GM12878 (cell line): ENCODE measurements around the gene MYH9. TPM values are rescaled to one million over a fixed set of nuclear protein-coding genes. Genes with fewer than 3 reads are reported as not detected.

ENCODE experiments used
- ATAC-seq: fragments of 200-7000 bp; cut with Tn5 transposase; 3 replicates; pipeline ENCODE4 v1.9.1; 2020; ENCODE audit warnings: mild to moderate bottlenecking, moderate library complexity
- BruUV-seq: library from RNA; stranded (reverse); fragments of 400-500 nt; replicated peaks from 2 replicates; lab custom pipeline; 2021; lab: Mats Ljungman, UMichigan
- CTCF ChIA-PET: fragments of 300-600 bp; sonication (Branson Sonifier 250); formaldehyde crosslinking; extraction: SDS; loops from one replicate; lab custom pipeline; 2021; ENCODE audit warnings: inconsistent platforms; lab: Yijun Ruan, JAX
- POLR2A ChIA-PET: fragments of 350-600 bp; formaldehyde crosslinking; extraction: SDS; loops from one replicate; lab custom pipeline; 2021; ENCODE audit warnings: inconsistent platforms; lab: Charles Lee
- RAD21 ChIA-PET: fragments of 300-600 bp; sonication (Branson Sonifier 250); formaldehyde crosslinking; loops from one replicate; lab custom pipeline; 2023; ENCODE audit warnings: antibody characterized with exemption; ENCODE audit not compliant: unreplicated experiment; lab: Charles Lee
- SMC1A ChIA-PET: fragments of 300-600 bp; sonication (Branson Sonifier 250); formaldehyde crosslinking; loops from one replicate; lab custom pipeline; 2023; ENCODE audit not compliant: unreplicated experiment, uncharacterized antibody; lab: Charles Lee
- DNase-seq: peaks from one replicate; pipeline ENCODE4 v3.0.0-alpha.2; 2011; ENCODE audit warnings: low read depth, low spot score
- FAIRE-seq: peaks from 3 replicates; lab custom pipeline; 2011; peaks lifted over from hg19 to GRCh38; lab: Jason Lieb, UNC
- H2AFZ ChIP-seq: 2 replicates; pipeline ENCODE4 v1.6.0; 2011; ENCODE audit warnings: low read depth, low read length, control low read depth; ENCODE audit not compliant: control insufficient read depth
- H3K27ac ChIP-seq: 2 replicates; pipeline ENCODE4 v1.5.1; 2011; ENCODE audit warnings: control low read depth; ENCODE audit not compliant: control insufficient read depth, insufficient read depth
- H3K27me3 ChIP-seq, 2 experiments: replicated peaks in 1 of 2; 2 replicates each; pipeline versions ENCODE4 v1.6.0 to v1.6.1; 2011; ENCODE audit warnings: low read length in 1 of 2; ENCODE audit not compliant: control insufficient read depth in 2 of 2, insufficient read depth in 2 of 2
- H3K36me3 ChIP-seq, 2 experiments: 2 replicates each; pipeline ENCODE4 v1.5.1; 2011; ENCODE audit warnings: low read length in 1 of 2; ENCODE audit not compliant: control insufficient read depth in 2 of 2, insufficient read depth in 2 of 2
- H3K4me1 ChIP-seq: 2 replicates; pipeline ENCODE4 v1.6.1; 2011; ENCODE audit warnings: mild to moderate bottlenecking, low read length, moderate library complexity, mixed read lengths; ENCODE audit not compliant: control insufficient read depth, insufficient read depth
- H3K4me2 ChIP-seq: 2 replicates; pipeline ENCODE4 v1.6.0; 2011; ENCODE audit warnings: control low read depth; ENCODE audit not compliant: control insufficient read depth, insufficient read depth
- H3K4me3 ChIP-seq: fragments of 200-600 bp; sonication (generic); 2 replicates; pipeline ENCODE4 v1.5.1; 2016
- H3K79me2 ChIP-seq: 2 replicates; pipeline ENCODE4 v1.6.0; 2011; ENCODE audit warnings: low read length; ENCODE audit not compliant: control insufficient read depth, insufficient read depth
- H3K9ac ChIP-seq: 2 replicates; pipeline ENCODE4 v1.8.0; 2011; ENCODE audit warnings: low read length, control low read depth, mixed read lengths; ENCODE audit not compliant: control insufficient read depth, insufficient read depth
- H3K9me3 ChIP-seq: replicated peaks from 3 replicates; pipeline ENCODE4 v1.5.1; 2011; ENCODE audit warnings: mild to moderate bottlenecking, low read length; ENCODE audit not compliant: control insufficient read depth, insufficient read depth
- H4K20me1 ChIP-seq: 2 replicates; pipeline ENCODE4 v1.6.0; 2011; ENCODE audit not compliant: control insufficient read depth, insufficient read depth
- BCL3 ChIP-seq: IDR thresholded peaks from 2 replicates; pipeline ENCODE4 v1.6.1; 2011; ENCODE audit warnings: borderline replicate concordance, low read depth, mild to moderate bottlenecking, moderate library complexity, low read length; ENCODE audit not compliant: insufficient read depth, poor library complexity, severe bottlenecking
- YY1 ChIP-seq: IDR thresholded peaks from 2 replicates; pipeline ENCODE4 v1.6.1; 2011; ENCODE audit warnings: low read depth, mild to moderate bottlenecking, low read length
- WGBS: methylation state at CpG from one replicate; pipeline ENCODE4 v1.1.6; 2016; ENCODE audit warnings: low lambda C conversion rate; ENCODE audit not compliant: insufficient replicate concordance, insufficient coverage; ENCODE audit errors: missing lambda C conversion rate; 5-methylcytosine and 5-hydroxymethylcytosine counted together
- in situ Hi-C: fragments of 300-500 bp; cut with MboI; formaldehyde crosslinking; loops from 9 replicates; pipeline ENCODE4 v1.14.3; 2018; ENCODE audit warnings: mixed read lengths
- intact Hi-C: fragments of 100-400 bp; cut with micrococcal nuclease; formaldehyde crosslinking; loops from one replicate; pipeline ENCODE4 v1.14.2; 2022; ENCODE audit not compliant: unreplicated experiment
- polyA plus RNA-seq, 11 experiments: library from polyadenylated mRNA; depleted of rRNA in 4 of 11; unstranded in 6 of 11; stranded (reverse) in 5 of 11; fragments of >200 nt; fragmentation: Nextera tagmentation in 4 of 11; fragmentation: Illumina TruSeq in 1 of 11; extraction: Ambion mirVana in 4 of 11; extraction: Trizol in 1 of 11; gene quantifications; 1 replicate in 1 of 11; 2 replicates in 10 of 11; pipeline versions ENCODE4 v1.2.1 to v1.2.3, GENCODE V29; 2011 to 2016; ENCODE audit warnings: inconsistent platforms in 2 of 11, missing spikeins in 2 of 11, low read depth in 1 of 11
- total RNA-seq, 4 experiments: library from RNA; depleted of rRNA in 3 of 4; stranded (reverse); fragments of >200 nt in 3 of 4; fragmentation: Illumina TruSeq in 1 of 4; extraction: Trizol in 1 of 4; gene quantifications; 2 replicates each; pipeline versions ENCODE4 v1.2.1 to v1.2.3, GENCODE V29; 2013 to 2021
- TF ChIP-seq, protein P1 (sequence below): fragments of 450-650 bp; formaldehyde crosslinking; IDR thresholded peaks from 2 replicates; pipeline ENCODE4 v1.4.0; 2020; ENCODE audit warnings: mild to moderate bottlenecking, moderate library complexity

Gene MYH9
- total and polyA plus RNA-seq, 10 of the 15 experiments (the other 5 are each of a cell fraction or from before 2014, with no cell fraction given) = 5.1 to 525 (median 145) TPM

- ATAC-seq (no peak), DNase-seq (no peak), FAIRE-seq (no peak)
- peaks cover 26% of the 10 kb centered on the region for H3K4me1 ChIP-seq
- in situ Hi-C loops = no loop called here
- no peak overlapping the region for H3K4me2 ChIP-seq
- peaks cover 7 to 26% of the 10 kb centered on the region in 2 experiments; a peak in 3 of 4 replicates for H3K36me3 ChIP-seq
- H3K79me2 ChIP-seq = peaks cover 36% of the 10 kb centered on the region
- H3K27me3 ChIP-seq = no peaks in the 10 kb centered on the region
- intact Hi-C loops = no loop called here
- H3K9ac ChIP-seq = no peak overlapping the region
- SMC1A ChIA-PET = interaction anchor here (1.5 to 9.5 kb wide), 2 partner anchors 18 to 52 kb away, joined by 3 to 165 read pairs; partner anchors contain the start of gene APOL1
- H2AFZ ChIP-seq = no peak overlapping the region
- no peak overlapping the region for H3K27ac ChIP-seq
- POLR2A ChIA-PET = interaction anchor here (1.0 to 1.3 kb wide), 2 partner anchors 19 to 20 kb away, joined by 4 read pairs; partner anchors contain the start of gene APOL1
- CTCF ChIA-PET = interaction anchor here (1.2 to 1.5 kb wide), 3 partner anchors 16 to 52 kb away, joined by 3 to 5 read pairs (median 4); no protein-coding TSS in a partner anchor
- 99% methylated on average over 7 of the region's 7 CpGs for WGBS
- H3K9me3 ChIP-seq = no peaks in the 10 kb centered on the region; the same call in 2 of the 3 replicates
- RAD21 ChIA-PET = no interaction called here
- BruUV-seq = no TSS peak
- no peaks in the 10 kb centered on the region for H4K20me1 ChIP-seq
- H3K4me3 ChIP-seq = no peak overlapping the region
- TF ChIP-seq BCL3 (peak; percentile 49), YY1 (no peak)
- TF ChIP-seq, protein P1, sequence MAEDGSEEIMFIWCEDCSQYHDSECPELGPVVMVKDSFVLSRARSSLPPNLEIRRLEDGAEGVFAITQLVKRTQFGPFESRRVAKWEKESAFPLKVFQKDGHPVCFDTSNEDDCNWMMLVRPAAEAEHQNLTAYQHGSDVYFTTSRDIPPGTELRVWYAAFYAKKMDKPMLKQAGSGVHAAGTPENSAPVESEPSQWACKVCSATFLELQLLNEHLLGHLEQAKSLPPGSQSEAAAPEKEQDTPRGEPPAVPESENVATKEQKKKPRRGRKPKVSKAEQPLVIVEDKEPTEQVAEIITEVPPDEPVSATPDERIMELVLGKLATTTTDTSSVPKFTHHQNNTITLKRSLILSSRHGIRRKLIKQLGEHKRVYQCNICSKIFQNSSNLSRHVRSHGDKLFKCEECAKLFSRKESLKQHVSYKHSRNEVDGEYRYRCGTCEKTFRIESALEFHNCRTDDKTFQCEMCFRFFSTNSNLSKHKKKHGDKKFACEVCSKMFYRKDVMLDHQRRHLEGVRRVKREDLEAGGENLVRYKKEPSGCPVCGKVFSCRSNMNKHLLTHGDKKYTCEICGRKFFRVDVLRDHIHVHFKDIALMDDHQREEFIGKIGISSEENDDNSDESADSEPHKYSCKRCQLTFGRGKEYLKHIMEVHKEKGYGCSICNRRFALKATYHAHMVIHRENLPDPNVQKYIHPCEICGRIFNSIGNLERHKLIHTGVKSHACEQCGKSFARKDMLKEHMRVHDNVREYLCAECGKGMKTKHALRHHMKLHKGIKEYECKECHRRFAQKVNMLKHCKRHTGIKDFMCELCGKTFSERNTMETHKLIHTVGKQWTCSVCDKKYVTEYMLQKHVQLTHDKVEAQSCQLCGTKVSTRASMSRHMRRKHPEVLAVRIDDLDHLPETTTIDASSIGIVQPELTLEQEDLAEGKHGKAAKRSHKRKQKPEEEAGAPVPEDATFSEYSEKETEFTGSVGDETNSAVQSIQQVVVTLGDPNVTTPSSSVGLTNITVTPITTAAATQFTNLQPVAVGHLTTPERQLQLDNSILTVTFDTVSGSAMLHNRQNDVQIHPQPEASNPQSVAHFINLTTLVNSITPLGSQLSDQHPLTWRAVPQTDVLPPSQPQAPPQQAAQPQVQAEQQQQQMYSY (CRISPR knock-in tag) = no peak
These were observed 154.0 kb downstream of the MYH9 start for GRCh38 chr22:36233796-36234195.
